IMR-90 (cell line): ENCODE measurements around the gene BRD1. TPM values are rescaled to one million over a fixed set of nuclear protein-coding genes. Genes with fewer than 3 reads are reported as not detected.
A peak's percentile ranks its signal among the peaks of the same experiment; 100 is the strongest.

Experiments used
- ATAC-seq: fragments of 200-7000 bp; cut with Tn5 transposase; 2 replicates; pipeline ENCODE4 v1.9.1; 2020; ENCODE audit warnings: low read depth, mild to moderate bottlenecking, moderate library complexity
- BruUV-seq: library from RNA; stranded (reverse); fragments of 400-500 nt; replicated peaks from 2 replicates; lab custom pipeline; 2021; lab: Mats Ljungman, UMichigan
- CTCF ChIA-PET: fragments of 300-600 bp; formaldehyde crosslinking; extraction: SDS; loops from one replicate; lab custom pipeline; 2021; ENCODE audit warnings: antibody characterized with exemption; lab: Yijun Ruan, JAX
- POLR2A ChIA-PET: fragments of 300-600 bp; sonication (Branson Sonifier 250); formaldehyde crosslinking; loops from one replicate; lab custom pipeline; 2022; ENCODE audit warnings: antibody characterized with exemption; ENCODE audit not compliant: unreplicated experiment; lab: Charles Lee
- DNase-seq: peaks from one replicate; pipeline ENCODE4 v3.0.0; 2013
- H2AFZ ChIP-seq: replicated peaks from 2 replicates; pipeline ENCODE3; 2013; ENCODE audit warnings: low read length, mild to moderate bottlenecking; ENCODE audit not compliant: poor library complexity
- H2AK5ac ChIP-seq: 2 replicates; pipeline ENCODE4 v1.6.1; 2013; ENCODE audit warnings: low read depth, low read length, inconsistent platforms
- H2AK9ac ChIP-seq: replicated peaks from 2 replicates; pipeline ENCODE3; 2013; ENCODE audit warnings: mild to moderate bottlenecking, low read depth, low read length, moderate library complexity; ENCODE audit not compliant: poor library complexity
- H2BK120ac ChIP-seq: 2 replicates; pipeline ENCODE4 v1.6.1; 2013; ENCODE audit warnings: low read depth, low read length, inconsistent platforms
- H2BK15ac ChIP-seq: 3 replicates; pipeline ENCODE4 v1.6.1; 2013; ENCODE audit warnings: low read depth, low read length, inconsistent platforms
- H2BK20ac ChIP-seq: 2 replicates; pipeline ENCODE4 v1.6.1; 2013; ENCODE audit warnings: low read depth, mild to moderate bottlenecking, inconsistent platforms, low read length, moderate library complexity
- H2BK5ac ChIP-seq: 2 replicates; pipeline ENCODE4 v1.6.1; 2013; ENCODE audit warnings: mild to moderate bottlenecking, low read depth, low read length, inconsistent platforms; ENCODE audit not compliant: poor library complexity, severe bottlenecking
- H3K14ac ChIP-seq: replicated peaks from 2 replicates; pipeline ENCODE4 v1.6.1; 2013; ENCODE audit warnings: low read depth, low read length, inconsistent platforms
- H3K18ac ChIP-seq: 2 replicates; pipeline ENCODE4 v1.6.1; 2013; ENCODE audit warnings: low read depth, low read length, control low read depth
- H3K23ac ChIP-seq: 2 replicates; pipeline ENCODE4 v1.6.1; 2013; ENCODE audit warnings: low read depth, low read length, inconsistent platforms
- H3K27ac ChIP-seq: 2 replicates; pipeline ENCODE4 v1.5.1; 2013; ENCODE audit warnings: mild to moderate bottlenecking, control low read depth, low read length; ENCODE audit not compliant: insufficient read depth
- H3K27me3 ChIP-seq: 2 replicates; pipeline ENCODE4 v1.6.1; 2013; ENCODE audit warnings: low read length; ENCODE audit not compliant: control insufficient read depth, insufficient read depth
- H3K36me3 ChIP-seq: 2 replicates; pipeline ENCODE4 v1.6.1; 2013; ENCODE audit warnings: low read length, mixed read lengths; ENCODE audit not compliant: control insufficient read depth, insufficient read depth
- H3K4ac ChIP-seq: 2 replicates; pipeline ENCODE4 v1.6.1; 2013; ENCODE audit warnings: low read depth, low read length, inconsistent platforms
- H3K4me1 ChIP-seq: 2 replicates; pipeline ENCODE4 v1.6.1; 2013; ENCODE audit warnings: low read length, mixed read lengths; ENCODE audit not compliant: control insufficient read depth, insufficient read depth
- H3K4me2 ChIP-seq: 2 replicates; pipeline ENCODE4 v1.6.1; 2013; ENCODE audit warnings: low read depth, mild to moderate bottlenecking, control low read depth, low read length, moderate library complexity
- H3K4me3 ChIP-seq: 2 replicates; pipeline ENCODE4 v1.5.1; 2013; ENCODE audit warnings: low read depth, mild to moderate bottlenecking, control low read depth, low read length, moderate library complexity; ENCODE audit not compliant: insufficient read depth
- H3K56ac ChIP-seq: 2 replicates; pipeline ENCODE4 v1.6.1; 2013; ENCODE audit warnings: low read length, inconsistent platforms; ENCODE audit not compliant: insufficient read depth; ENCODE audit errors: extremely low read depth
- H3K79me1 ChIP-seq, 2 experiments: 2 replicates each; pipeline ENCODE4 v1.6.1; 2013; ENCODE audit warnings: low read length in 2 of 2, inconsistent platforms in 1 of 2, low read depth in 1 of 2
- H3K9ac ChIP-seq: 2 replicates; pipeline ENCODE4 v1.6.1; 2013; ENCODE audit warnings: low read depth, low read length, control low read depth
- H3K9me1 ChIP-seq: 2 replicates; pipeline ENCODE4 v1.6.1; 2013; ENCODE audit warnings: low read length, inconsistent platforms; ENCODE audit not compliant: insufficient read depth
- H3K9me3 ChIP-seq: 2 replicates; pipeline ENCODE4 v1.6.1; 2013; ENCODE audit warnings: low read length; ENCODE audit not compliant: control insufficient read depth, insufficient read depth
- H4K20me1 ChIP-seq: 2 replicates; pipeline ENCODE4 v1.6.1; 2013; ENCODE audit warnings: low read length, inconsistent platforms; ENCODE audit not compliant: insufficient read depth
- H4K5ac ChIP-seq: 2 replicates; pipeline ENCODE4 v1.6.1; 2013; ENCODE audit warnings: mild to moderate bottlenecking, low read depth, low read length, control low read depth
- H4K8ac ChIP-seq, 2 experiments: 2 replicates each; pipeline ENCODE4 v1.6.1; 2013; ENCODE audit warnings: low read depth in 2 of 2, low read length in 2 of 2, control low read depth in 1 of 2, inconsistent platforms in 1 of 2
- H4K91ac ChIP-seq: 2 replicates; pipeline ENCODE4 v1.6.1; 2013; ENCODE audit warnings: low read depth, low read length, inconsistent platforms; ENCODE audit not compliant: insufficient read depth
- MAFK ChIP-seq: IDR thresholded peaks from 2 replicates; pipeline ENCODE4 v1.6.1; 2012; ENCODE audit warnings: low read depth, low read length, improper control_type of control experiment
- MXI1 ChIP-seq: IDR thresholded peaks from 2 replicates; pipeline ENCODE4 v1.6.1; 2012; ENCODE audit warnings: low read depth, mild to moderate bottlenecking, low read length, moderate library complexity, borderline replicate concordance
- POLR2A ChIP-seq: IDR thresholded peaks from 2 replicates; pipeline ENCODE4 v1.6.1; 2012; ENCODE audit warnings: mild to moderate bottlenecking, low read depth, low read length
- WGBS, 2 experiments: methylation state at CpG; one replicate each; pipeline versions ENCODE4 v1.1.5 to v1.1.7; 2013; ENCODE audit warnings: missing lambda C conversion rate in 2 of 2; ENCODE audit not compliant: insufficient read length in 1 of 2; ENCODE audit errors: extremely low coverage in 2 of 2; 5-methylcytosine and 5-hydroxymethylcytosine counted together
- dilution Hi-C: fragments of 300-500 bp; cut with HindIII; formaldehyde crosslinking; loops from one replicate; pipeline ENCODE4 v1.14.3; 2018; ENCODE audit warnings: low sequenced_read_pairs; ENCODE audit not compliant: unreplicated experiment
- in situ Hi-C: fragments of 300-500 bp; cut with MboI; formaldehyde crosslinking; loops from 3 replicates; pipeline ENCODE4 v1.14.3; 2019; ENCODE audit warnings: low sequenced_read_pairs, inconsistent platforms, mixed read lengths
- intact Hi-C: fragments of 100-400 bp; cut with micrococcal nuclease; formaldehyde crosslinking; loops from 2 replicates; pipeline ENCODE4 v1.10.0; 2022
- polyA plus RNA-seq, 3 experiments: library from polyadenylated mRNA; depleted of rRNA; stranded (reverse); fragments of >200 nt; gene quantifications; 2 replicates each; pipeline ENCODE4 v1.2.3, GENCODE V29; 2012; ENCODE audit warnings: low replicate concordance in 1 of 3
- total RNA-seq: library from RNA; depleted of rRNA; stranded (reverse); fragments of >200 nt; gene quantifications from 2 replicates; pipeline ENCODE4 v1.2.3, GENCODE V29; 2012

BRD1 gene
- total and polyA plus RNA-seq, 2 of the 4 experiments (the other 2 are of a cell fraction): 10.0 to 10.6 TPM

- peak overlapping the region; percentile 90 for H2AK9ac ChIP-seq
- dilution Hi-C loops (no loop called here), in situ Hi-C loops (no loop called here), intact Hi-C loops (no loop called here)
- peak overlapping the region; percentile 98 for H3K4me3 ChIP-seq
- peaks cover 25% of the 10 kb centered on the region for H3K36me3 ChIP-seq
- H3K4ac ChIP-seq: peak overlapping the region; percentile 70
- peaks cover 10% of the 10 kb centered on the region for H3K9me3 ChIP-seq
- peak overlapping the region; percentile 54 for H3K27ac ChIP-seq
- peak overlapping the region; percentile 54 for H3K23ac ChIP-seq
- no TSS peak for BruUV-seq
- H3K9ac ChIP-seq: peak overlapping the region; percentile 80
- TF ChIP-seq POLR2A (peak; percentile 50; the same call in 1 of the 2 replicates), MAFK (no peak), MXI1 (0 out of 2 replicates have a peak, but pooled peaks have one; percentile 44)
- ChIA-PET CTCF (no interaction called here), POLR2A (no interaction called here)
- peaks cover 19% of the 10 kb centered on the region for H3K9me1 ChIP-seq
- no peak overlapping the region for H2BK15ac ChIP-seq
- DNase-seq (peak; percentile 32), ATAC-seq (peak; percentile 31)
- peak overlapping the region; percentile 15; the same call in 1 of the 2 replicates for H4K91ac ChIP-seq
- peak overlapping the region; percentile 75 for H3K4me2 ChIP-seq
- peak overlapping the region; percentile 55; the same call in 1 of the 2 replicates for H3K56ac ChIP-seq
- H4K8ac ChIP-seq: no peak overlapping the region
- H2AFZ ChIP-seq: peak overlapping the region; percentile 71
- peaks cover 10% of the 10 kb centered on the region for H3K4me1 ChIP-seq
- WGBS, 2 experiments: 0% methylated on average over 68 of the region's 86 CpGs; no CpG with 5 or more reads in 1 of the 2 experiments
- H2BK5ac ChIP-seq: peak overlapping the region; percentile 37
- no peak overlapping the region for H2BK120ac ChIP-seq
- H3K14ac ChIP-seq: peak overlapping the region; percentile 64; the same call in 1 of the 2 replicates
- H3K27me3 ChIP-seq: no peaks in the 10 kb centered on the region
- peaks cover 51% of the 10 kb centered on the region for H4K20me1 ChIP-seq
- peak overlapping the region; percentile 43; the same call in 1 of the 2 replicates for H2AK5ac ChIP-seq
- H3K18ac ChIP-seq: no peak overlapping the region
- H4K5ac ChIP-seq: no peak overlapping the region
- no peak overlapping the region for H2BK20ac ChIP-seq
- H3K79me1 ChIP-seq: peaks cover 0 to 33% of the 10 kb centered on the region in 2 experiments; a peak in 2 of 4 replicates
Observed at GRCh38 chr22:49826603-49827270, 936 bp downstream of the BRD1 start.
